GM23248 (cell line): Measurements from ENCODE around the gene C3orf52.

Experiments
- EZH2 ChIP-seq: fragments of 200-600 bp; sonication (generic); IDR thresholded peaks from 2 replicates; pipeline ENCODE4 v1.6.1; 2018; ENCODE audit warnings: antibody characterized with exemption, mild to moderate bottlenecking; ENCODE audit not compliant: insufficient read depth, poor library complexity, severe bottlenecking
- EZH2phosphoT487 ChIP-seq: fragments of 200-600 bp; sonication (generic); IDR thresholded peaks from 2 replicates; pipeline ENCODE4 v1.6.1; 2018; ENCODE audit warnings: antibody characterized with exemption, moderate library complexity, mild to moderate bottlenecking, low read depth; ENCODE audit not compliant: insufficient read depth

DNA sequence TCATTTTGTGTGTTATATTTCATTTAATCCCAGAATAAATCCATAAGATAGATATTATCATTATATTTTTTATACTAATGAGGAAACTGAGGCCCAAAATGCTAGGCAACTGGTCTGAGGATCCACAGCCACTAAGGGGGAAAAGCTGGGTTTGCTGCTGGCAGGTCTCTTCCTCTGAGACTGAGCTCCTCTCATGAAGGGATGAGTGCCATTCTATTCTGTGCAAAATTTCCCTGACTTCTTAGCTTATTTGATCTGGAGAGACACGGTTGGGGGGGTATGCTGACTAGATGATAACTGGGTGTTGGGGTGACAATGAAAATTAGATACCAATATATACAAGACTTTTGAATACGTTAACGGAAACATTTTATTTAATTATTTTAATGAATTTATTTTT, 44.9 kb downstream of the C3orf52 start:
- TF ChIP-seq EZH2 (no peak), EZH2phosphoT487 (no peak)
